ENCODE measurements around the gene SLC26A9. TPM values are rescaled to one million over a fixed set of nuclear protein-coding genes. Genes with fewer than 3 reads are reported as not detected.

Gene SLC26A9, protein sequence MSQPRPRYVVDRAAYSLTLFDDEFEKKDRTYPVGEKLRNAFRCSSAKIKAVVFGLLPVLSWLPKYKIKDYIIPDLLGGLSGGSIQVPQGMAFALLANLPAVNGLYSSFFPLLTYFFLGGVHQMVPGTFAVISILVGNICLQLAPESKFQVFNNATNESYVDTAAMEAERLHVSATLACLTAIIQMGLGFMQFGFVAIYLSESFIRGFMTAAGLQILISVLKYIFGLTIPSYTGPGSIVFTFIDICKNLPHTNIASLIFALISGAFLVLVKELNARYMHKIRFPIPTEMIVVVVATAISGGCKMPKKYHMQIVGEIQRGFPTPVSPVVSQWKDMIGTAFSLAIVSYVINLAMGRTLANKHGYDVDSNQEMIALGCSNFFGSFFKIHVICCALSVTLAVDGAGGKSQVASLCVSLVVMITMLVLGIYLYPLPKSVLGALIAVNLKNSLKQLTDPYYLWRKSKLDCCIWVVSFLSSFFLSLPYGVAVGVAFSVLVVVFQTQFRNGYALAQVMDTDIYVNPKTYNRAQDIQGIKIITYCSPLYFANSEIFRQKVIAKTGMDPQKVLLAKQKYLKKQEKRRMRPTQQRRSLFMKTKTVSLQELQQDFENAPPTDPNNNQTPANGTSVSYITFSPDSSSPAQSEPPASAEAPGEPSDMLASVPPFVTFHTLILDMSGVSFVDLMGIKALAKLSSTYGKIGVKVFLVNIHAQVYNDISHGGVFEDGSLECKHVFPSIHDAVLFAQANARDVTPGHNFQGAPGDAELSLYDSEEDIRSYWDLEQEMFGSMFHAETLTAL
- not detected in 2 replicates for total RNA-seq

DNA sequence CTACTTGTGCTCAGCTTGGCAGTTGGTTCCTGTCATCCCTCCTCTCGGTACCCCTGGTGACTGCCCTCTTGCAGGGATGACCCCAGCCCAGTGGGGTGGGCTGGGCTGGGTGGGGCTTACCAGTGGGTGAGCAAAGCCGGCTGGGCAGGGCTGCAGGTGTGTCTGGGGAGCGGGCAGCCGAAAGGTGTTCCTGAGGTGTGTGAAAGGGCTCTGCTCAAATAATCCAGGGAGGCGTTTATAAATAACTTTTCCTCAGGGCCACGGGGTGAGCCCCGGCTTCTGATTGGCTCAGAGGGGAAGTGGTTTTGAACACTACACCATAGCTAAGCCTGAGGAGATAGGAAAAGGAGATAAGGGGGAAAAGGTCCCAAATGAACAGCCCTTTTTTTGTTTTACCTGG lies at the start of gene SLC26A9:
Gene SLC26A9 (minus strand): TSS at position 212 of the 400 bp plus-strand sequence. CDS start 7,636 bp downstream, outside the sequence.
- ATAC-seq (ENCODE audit: low read depth) (no peak), DNase-seq (no peak)
- Mint-ChIP-seq H3K4me1 (peaks cover 5% of the 10 kb centered on the region), H3K27me3 (peaks cover 46% of the 10 kb centered on the region), H3K27ac (no peak within 1 kb of the TSS), H3K4me3 (no peak within 1 kb of the TSS), H3K9me3 (no peaks in the 10 kb centered on the region), H3K36me3 (ENCODE audit: low read depth) (no peaks in the 10 kb centered on the region)
- POLR2A ChIA-PET: no interaction called here
- CTCF ChIA-PET: interaction anchor here (1.4 kb wide), 1 partner anchor 34 kb away, joined by 5 read pairs; no protein-coding TSS in a partner anchor
- TF ChIP-seq, protein P1, sequence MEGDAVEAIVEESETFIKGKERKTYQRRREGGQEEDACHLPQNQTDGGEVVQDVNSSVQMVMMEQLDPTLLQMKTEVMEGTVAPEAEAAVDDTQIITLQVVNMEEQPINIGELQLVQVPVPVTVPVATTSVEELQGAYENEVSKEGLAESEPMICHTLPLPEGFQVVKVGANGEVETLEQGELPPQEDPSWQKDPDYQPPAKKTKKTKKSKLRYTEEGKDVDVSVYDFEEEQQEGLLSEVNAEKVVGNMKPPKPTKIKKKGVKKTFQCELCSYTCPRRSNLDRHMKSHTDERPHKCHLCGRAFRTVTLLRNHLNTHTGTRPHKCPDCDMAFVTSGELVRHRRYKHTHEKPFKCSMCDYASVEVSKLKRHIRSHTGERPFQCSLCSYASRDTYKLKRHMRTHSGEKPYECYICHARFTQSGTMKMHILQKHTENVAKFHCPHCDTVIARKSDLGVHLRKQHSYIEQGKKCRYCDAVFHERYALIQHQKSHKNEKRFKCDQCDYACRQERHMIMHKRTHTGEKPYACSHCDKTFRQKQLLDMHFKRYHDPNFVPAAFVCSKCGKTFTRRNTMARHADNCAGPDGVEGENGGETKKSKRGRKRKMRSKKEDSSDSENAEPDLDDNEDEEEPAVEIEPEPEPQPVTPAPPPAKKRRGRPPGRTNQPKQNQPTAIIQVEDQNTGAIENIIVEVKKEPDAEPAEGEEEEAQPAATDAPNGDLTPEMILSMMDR (IDR thresholded peaks at IDR 0.05): no peak
- intact Hi-C loops (cut with micrococcal nuclease): no loop called here

DNA sequence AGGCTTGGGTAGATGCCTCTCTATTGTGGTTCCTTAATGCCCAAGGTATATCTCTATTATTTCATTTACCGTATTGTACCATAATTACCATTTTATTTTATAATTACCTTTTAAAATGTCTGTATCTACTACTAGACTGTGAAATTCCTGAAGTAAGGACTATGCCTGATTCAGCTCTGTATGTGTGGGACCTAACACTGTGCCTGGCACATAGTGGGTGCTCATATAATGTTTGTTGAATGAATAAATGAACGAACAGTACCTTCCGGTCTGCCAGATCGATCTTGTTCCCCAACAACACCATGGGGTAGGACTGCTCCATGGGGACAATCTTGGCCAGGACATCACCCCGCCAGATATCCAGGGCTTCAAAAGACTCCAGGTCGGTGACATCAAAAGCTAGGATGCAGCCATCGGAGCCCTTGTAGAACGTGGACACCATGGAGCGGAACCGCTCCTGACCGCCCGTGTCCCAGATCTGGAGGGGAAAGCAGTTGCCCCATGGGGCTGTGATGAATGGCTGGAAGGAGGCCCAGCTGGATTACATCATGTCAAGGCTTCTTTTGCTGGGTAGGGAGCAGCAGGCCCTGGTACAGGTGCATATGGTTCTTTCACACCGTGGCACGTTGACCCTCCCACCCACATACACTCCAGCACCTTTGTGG lies 49.1 kb upstream of the SLC26A9 start:
- H3K27ac Mint-ChIP-seq: no peak overlapping the region
- ATAC-seq (ENCODE audit: low read depth) (no peak), DNase-seq (no peak)
- TF ChIP-seq, protein P1 (IDR thresholded peaks at IDR 0.05): no peak
- H3K9me3 Mint-ChIP-seq: peaks cover 9% of the 10 kb centered on the region
- H3K36me3 Mint-ChIP-seq (ENCODE audit: low read depth): no peaks in the 10 kb centered on the region
- H3K4me1 Mint-ChIP-seq: peaks cover 3% of the 10 kb centered on the region
- POLR2A ChIA-PET: no interaction called here
- H3K4me3 Mint-ChIP-seq: no peak overlapping the region
- intact Hi-C loops (cut with micrococcal nuclease): no loop called here
- peaks cover 6% of the 10 kb centered on the region for H3K27me3 Mint-ChIP-seq
- CTCF ChIA-PET: interaction anchor here (1.1 to 1.2 kb wide), 2 partner anchors 15 to 114 kb away, joined by 5 read pairs; no protein-coding TSS in a partner anchor

DNA sequence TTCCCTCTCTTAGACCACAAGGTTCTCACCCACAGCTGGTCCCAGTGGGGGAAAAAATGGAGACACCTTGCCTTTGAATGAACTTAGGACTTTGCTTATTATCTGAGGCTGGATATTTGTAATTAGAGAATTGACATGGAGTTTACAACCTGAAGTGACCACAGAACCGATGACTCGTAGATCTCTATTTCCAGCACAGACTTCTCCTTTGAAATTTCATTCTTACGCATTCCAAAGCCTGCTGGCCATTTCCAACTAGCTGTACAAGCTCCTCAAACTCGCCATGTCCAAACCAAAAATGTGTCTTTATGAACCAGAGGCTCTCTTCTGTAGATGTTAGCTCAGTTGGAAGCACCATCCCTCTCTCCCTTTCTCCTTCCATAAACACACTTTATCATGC lies 48.0 kb upstream of the SLC26A9 start:
- intact Hi-C loops (cut with micrococcal nuclease): no loop called here
- ATAC-seq (ENCODE audit: low read depth) (no peak), DNase-seq (no peak)
- no peaks in the 10 kb centered on the region for H3K36me3 Mint-ChIP-seq (ENCODE audit: low read depth)
- TF ChIP-seq, protein P1 (IDR thresholded peaks at IDR 0.05): no peak
- ChIA-PET POLR2A (interaction anchor here (0.8 kb wide), 1 partner anchor 114 kb away, joined by 3 read pairs; no protein-coding TSS in a partner anchor), CTCF (interaction anchor here (1.0 to 1.2 kb wide), 2 partner anchors 14 to 115 kb away, joined by 3 to 5 read pairs; no protein-coding TSS in a partner anchor)
- no peaks in the 10 kb centered on the region for H3K9me3 Mint-ChIP-seq
- H3K27me3 Mint-ChIP-seq: peaks cover 6% of the 10 kb centered on the region
- H3K4me3 Mint-ChIP-seq: no peak overlapping the region
- no peaks in the 10 kb centered on the region for H3K4me1 Mint-ChIP-seq
- no peak overlapping the region for H3K27ac Mint-ChIP-seq

DNA sequence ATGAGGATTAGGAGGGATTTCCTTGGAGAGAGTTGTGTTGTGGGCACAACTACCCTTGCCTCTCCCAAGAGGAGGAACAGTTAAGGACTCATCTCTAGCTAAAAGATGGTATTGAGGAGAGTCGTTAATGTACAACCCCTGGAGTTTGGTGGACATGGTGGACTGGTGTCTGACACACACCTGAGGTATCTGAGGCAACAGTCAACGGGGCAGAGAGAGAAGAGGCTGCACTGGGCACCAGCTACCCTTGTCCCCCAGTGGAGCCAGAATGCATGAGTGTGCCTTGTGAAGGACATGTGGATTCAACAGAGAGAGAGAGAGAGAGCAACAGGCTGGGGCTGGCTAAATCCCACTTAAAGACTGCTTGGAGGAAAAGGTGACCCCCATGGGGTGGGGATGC lies 47.0 kb upstream of the SLC26A9 start:
- no peak overlapping the region for H3K27ac Mint-ChIP-seq
- TF ChIP-seq, protein P1 (IDR thresholded peaks at IDR 0.05): no peak
- no peak overlapping the region for H3K4me3 Mint-ChIP-seq
- DNase-seq (no peak), ATAC-seq (ENCODE audit: low read depth) (no peak)
- no peaks in the 10 kb centered on the region for H3K4me1 Mint-ChIP-seq
- ChIA-PET CTCF (no interaction called here), POLR2A (no interaction called here)
- no peaks in the 10 kb centered on the region for H3K36me3 Mint-ChIP-seq (ENCODE audit: low read depth)
- H3K9me3 Mint-ChIP-seq: no peaks in the 10 kb centered on the region
- intact Hi-C loops (cut with micrococcal nuclease): no loop called here
- H3K27me3 Mint-ChIP-seq: peaks cover 6% of the 10 kb centered on the region
